ENCODE data around the gene BRD7.

GRCh38 chr16:50373780-50374179 lies 5.0 kb upstream of the BRD7 start:
- TF ChIP-seq REST (IDR thresholded peaks at IDR 0.05; ENCODE audit: insufficient replicate concordance, low read depth) (no peak), CTCF (IDR thresholded peaks at IDR 0.05; ENCODE audit: insufficient read depth, low read length) (no peak)

All from HL-60 (cell line).